NCI-H69 (cell line): ENCODE data around the gene CREB5.
"Not testable (repeated sequence)": the region's sequence is repeated elsewhere in the genome, so short reads cannot be mapped to it uniquely, and the experiment has no call there.

Experiments
- DNase-seq: peaks from one replicate; lab custom pipeline; 2025; lab: John Stamatoyannopoulos, UW

The CREB5 gene

GRCh38 chr7:28813243-28813962, 401.1 kb downstream of the CREB5 start:
- peak; percentile 98 for DNase-seq

DNA sequence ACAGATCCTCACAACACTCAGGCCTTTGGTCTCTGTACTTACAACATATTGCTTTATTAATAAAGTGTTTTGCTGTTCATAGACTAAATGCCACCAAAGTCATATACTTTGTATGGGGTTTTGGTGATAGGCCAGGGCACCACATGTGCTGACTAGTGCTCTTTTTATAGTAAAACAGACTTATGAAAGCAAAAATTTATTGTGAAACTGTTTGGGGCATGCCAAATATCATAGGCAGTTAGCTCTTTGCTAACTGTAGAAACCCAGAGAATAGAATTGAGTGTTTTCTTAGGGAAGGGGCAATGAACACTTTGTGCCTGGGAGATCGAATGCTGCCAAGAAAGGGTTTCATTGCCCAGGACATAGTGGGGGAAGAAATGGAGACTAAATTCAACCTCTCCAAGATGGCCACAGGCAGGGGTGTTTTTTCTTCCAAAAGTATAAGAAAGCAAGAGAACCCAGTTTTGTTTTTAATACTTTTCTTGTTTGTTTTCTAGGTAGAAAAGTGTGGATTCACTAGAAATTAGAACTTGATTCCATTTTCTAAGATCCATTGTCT, 403.1 kb downstream of the CREB5 start:
- DNase-seq = no peak

- DNase-seq = no peak
Measured at GRCh38 chr7:28815928-28816373, 403.6 kb downstream of the CREB5 start.

DNA sequence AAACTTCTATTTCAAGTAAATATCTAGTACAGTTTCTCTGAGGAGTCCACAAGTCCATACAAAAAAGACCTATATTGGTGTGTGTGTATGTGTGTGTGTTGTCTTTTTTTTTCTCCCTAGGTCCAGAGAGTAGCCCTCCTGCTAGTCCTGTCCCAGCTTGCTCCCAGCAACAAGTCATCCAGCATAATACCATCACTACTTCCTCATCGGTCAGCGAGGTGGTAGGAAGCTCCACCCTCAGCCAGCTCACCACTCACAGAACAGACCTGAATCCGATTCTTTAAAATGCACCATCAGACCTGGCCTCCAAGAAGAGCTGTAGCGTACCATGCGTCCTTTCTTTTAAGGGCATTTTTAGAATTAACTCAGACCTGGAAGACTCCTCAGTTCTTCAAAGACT, 406.7 kb downstream of the CREB5 start:
- no peak for DNase-seq

DNA sequence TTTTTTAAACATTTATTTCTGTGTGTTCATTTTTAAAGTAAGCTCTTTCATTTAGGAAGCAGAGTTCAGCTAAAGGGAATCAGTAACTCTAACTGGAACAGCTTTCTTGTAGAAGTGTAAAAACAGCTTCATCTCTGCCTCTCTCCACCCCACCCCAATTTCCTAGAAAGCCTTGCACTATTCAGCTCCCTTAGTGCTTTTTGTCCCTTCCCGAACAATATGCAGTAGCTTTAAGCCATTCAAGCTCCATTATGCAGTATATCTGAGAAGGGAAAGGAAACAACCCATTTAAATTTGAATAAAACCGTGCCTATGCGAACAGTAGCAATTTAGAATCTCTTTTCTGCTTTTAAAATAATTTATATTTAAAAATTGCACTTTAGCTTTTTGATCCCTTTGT, 411.3 kb downstream of the CREB5 start:
- peak; percentile 58 for DNase-seq

DNA sequence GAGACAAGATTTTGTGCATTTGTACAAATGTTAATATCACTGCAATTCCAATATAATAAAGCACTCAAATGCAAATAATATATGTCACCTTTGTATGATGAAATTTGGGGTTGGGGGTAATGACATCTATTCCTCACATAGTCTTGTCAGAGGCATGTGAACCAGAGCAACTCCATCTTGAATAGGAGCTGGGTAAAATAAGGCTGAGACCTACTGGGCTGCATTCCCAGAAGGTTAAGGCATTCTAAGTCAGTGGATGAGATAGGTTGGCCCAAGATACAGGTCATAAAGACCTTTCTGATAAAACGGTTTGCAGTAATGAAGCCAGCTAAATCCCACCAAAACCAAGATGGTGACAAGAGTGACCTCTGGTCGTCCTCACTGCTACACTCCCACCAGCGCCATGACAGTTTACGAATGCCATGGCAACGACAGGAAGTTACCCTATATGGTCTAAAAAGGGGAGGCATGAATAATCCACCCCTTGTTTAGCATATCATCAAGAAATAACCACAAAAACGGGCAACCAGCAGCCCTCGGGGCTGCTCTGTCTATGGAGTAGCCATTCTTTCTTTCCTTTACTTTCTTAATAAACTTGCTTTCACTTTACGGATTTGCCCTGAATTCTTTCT, 413.6 kb downstream of the CREB5 start:
- DNase-seq = not testable (repeated sequence)

DNA sequence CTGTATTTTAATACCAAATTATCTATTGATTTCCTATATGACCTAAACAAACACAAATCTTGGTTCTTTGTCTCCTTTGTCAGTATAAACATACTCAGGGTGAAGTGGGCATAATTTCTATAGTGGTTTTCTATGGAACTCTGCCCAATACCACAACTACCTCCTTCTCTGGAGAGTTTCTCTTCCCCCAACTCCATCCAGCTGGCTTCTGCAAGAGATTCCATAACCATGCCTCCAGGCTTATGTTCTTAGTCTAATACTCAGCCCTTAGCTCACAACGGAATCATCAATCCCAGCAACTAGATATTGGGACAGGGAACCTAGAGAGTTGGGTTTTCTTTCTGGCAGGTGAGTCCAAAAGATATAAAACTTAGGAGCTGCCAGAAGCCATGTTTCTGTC, 418.5 kb downstream of the CREB5 start:
- DNase-seq = no peak

GRCh38 chr7:28832669-28833068, 420.4 kb downstream of the CREB5 start:
- no peak for DNase-seq

GRCh38 chr7:28835800-28836199, 423.5 kb downstream of the CREB5 start:
- DNase-seq = no peak

GRCh38 chr7:28836716-28837115, 424.4 kb downstream of the CREB5 start:
- DNase-seq = no peak

DNA sequence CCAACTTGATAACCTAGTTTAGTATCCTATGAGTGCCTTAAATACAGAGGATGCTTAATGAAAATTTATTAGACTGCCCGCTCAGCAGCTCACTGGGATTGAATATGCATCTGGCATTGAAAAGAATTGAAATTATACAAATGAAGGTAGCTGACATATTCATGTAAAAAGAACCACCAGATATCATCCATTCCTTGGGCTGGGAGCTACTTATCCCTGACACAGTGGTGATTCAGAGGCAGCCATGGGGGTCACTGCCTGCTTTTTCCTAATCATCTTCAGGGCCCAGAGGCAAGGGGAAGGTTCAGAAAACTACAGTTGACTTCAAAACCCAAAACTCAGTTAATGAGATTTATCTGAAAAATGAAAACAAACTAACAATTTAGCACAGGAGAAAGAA, 424.9 kb downstream of the CREB5 start:
- no peak for DNase-seq

DNA sequence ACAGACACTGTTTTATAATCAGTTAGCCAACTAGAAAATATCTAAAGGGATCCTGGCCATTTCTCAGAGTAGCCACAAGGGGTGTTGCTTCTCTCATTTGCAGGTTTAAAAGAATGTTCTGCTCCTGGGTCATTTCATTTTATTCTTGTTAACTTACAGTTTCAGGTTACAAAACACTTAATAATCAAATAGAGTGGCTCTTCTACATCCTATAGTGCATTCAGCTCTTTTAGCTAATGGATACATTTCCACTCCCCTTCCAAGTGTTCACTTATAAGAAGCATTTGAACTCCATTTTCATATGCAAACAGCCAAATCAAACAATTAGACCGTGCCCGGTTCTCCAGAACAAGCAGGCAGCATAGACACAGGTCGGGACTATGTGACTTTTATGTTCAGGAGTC, 428.3 kb downstream of the CREB5 start:
- peak; percentile 81 for DNase-seq

GRCh38 chr7:28841766-28842165, 429.4 kb downstream of the CREB5 start:
- peak; percentile 21 for DNase-seq

DNA sequence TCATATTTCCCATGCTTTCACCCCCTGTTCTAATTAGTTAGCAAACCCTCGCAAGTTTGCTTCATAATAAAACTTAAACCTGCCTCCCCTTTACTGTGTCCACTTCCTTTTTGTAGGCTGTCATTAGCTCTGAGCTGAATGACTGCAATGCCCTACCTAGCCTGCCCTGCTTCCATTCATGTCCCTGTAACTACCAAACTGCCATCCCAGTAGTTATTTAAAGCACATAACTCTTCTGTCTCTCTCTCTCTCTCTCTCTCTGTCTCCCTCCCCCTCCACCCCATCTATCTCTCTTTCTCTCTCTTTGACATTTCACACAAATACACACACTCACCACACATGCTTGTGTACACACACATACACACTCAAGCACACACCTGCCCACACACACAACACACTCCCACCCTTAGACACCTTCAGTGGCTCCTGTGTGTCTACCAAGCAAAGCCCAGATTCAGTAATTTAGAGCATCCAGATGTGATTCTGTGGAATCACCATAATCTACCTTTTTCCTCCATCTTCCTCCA, 430.5 kb downstream of the CREB5 start:
- DNase-seq = no peak

DNA sequence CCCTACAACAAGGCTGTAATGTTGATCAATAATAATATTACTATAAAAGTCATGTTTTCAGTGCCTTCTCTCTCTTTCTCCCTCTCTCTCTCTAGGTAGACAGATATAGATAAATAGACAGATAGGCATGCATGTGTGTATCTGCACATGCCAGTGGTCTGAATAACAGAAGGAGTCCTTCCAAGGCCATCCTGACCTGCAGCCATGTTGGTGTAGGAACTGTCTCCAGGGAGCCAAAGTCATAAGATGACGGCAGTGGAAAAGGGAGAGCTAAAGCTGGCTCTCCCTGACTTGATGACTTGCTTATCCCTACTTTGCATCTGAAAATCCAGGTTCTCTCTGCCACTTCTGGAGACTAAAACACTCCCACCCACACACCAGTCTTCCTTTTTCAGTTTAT, 432.8 kb downstream of the CREB5 start:
- DNase-seq = no peak

- no peak for DNase-seq
Measured at GRCh38 chr7:28847176-28847575, 434.9 kb downstream of the CREB5 start.

DNA sequence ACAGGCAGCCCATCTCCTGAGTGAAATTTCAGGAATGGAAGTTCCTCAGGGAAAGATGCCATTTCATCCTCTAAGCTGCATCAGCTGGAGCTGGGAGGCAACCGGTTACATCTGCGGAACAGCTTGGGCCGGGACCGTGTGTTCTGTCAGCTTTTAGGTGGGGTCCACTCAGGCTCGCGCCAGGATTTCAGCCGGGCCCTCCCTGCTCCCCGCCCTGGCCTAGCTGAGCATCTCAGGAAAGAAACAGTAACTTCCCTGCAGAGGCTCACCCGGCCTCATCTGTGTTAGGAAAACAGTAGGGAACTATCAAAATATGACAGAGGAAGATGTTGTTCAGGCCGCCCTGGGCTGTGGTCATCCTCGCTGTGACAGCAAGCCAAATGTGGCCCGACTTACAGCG, 435.4 kb downstream of the CREB5 start:
- no peak for DNase-seq

- DNase-seq = no peak
Measured at GRCh38 chr7:28848906-28849305, 436.6 kb downstream of the CREB5 start.

DNA sequence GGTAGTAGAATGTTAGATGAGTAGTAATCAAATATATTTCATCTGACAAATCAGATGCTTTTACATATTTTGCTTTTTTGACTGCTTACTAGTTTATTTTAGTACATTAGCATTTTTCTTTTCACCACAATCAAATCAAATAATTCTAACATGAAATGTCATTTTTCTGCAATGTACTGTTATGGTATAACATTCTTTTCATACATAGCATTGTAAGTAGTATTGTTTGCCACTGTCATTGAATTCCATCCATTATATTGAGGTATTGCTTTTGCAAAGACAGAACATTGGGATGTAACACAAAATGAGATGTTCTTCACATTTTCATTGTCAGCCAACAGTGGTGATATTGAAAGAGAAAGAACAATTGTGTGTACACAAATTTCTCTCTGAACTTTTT, 438.4 kb downstream of the CREB5 start:
- no peak for DNase-seq

GRCh38 chr7:28853150-28853549, 440.8 kb downstream of the CREB5 start:
- peak; percentile 38 for DNase-seq

- DNase-seq = peak; percentile 92
Measured at GRCh38 chr7:28853834-28854749, 441.8 kb downstream of the CREB5 start.

DNA sequence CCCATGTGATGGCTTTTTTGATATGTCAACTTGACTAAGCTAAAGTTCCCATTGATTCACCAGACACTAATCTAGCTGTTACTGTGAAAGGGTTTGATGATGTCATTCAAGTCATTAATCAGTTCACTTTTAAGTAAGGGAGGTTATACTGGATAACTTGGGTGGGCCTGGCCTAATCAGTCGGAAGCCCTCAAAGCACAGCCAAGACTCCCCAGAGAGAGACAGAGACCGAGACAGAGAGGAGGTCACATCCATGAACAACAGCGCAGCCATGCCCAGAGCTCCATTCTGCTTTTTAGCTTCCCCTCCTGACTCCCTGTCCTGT, 442.4 kb downstream of the CREB5 start:
- peak; percentile 56 for DNase-seq
